Thyroid gland (tissue), 4 donors: Measurements from ENCODE around the gene DYNLL1.

ENCODE experiments used
- POLR2A ChIP-seq, 2 donors: fragments of 450-650 bp; IDR thresholded peaks; one replicate each; pipeline ENCODE4 v1.6.1; 2017; ENCODE audit warnings: antibody characterized with exemption in 2 of 2, mild to moderate bottlenecking in 2 of 2, moderate library complexity in 1 of 2
- TF ChIP-seq, protein P1 (sequence below), 6 experiments: fragments of 200-600 bp in 3 of 6; fragments of 450-650 bp in 3 of 6; sonication (generic) in 3 of 6; IDR thresholded peaks; one replicate each; pipeline ENCODE4 v1.5.1; 2016 to 2019; ENCODE audit warnings: antibody characterized with exemption in 6 of 6, mild to moderate bottlenecking in 2 of 6, inconsistent platforms in 1 of 6, moderate library complexity in 1 of 6

GRCh38 chr12:120522568-120522967 is 26.7 kb downstream of the DYNLL1 start:
- TF ChIP-seq, protein P1, sequence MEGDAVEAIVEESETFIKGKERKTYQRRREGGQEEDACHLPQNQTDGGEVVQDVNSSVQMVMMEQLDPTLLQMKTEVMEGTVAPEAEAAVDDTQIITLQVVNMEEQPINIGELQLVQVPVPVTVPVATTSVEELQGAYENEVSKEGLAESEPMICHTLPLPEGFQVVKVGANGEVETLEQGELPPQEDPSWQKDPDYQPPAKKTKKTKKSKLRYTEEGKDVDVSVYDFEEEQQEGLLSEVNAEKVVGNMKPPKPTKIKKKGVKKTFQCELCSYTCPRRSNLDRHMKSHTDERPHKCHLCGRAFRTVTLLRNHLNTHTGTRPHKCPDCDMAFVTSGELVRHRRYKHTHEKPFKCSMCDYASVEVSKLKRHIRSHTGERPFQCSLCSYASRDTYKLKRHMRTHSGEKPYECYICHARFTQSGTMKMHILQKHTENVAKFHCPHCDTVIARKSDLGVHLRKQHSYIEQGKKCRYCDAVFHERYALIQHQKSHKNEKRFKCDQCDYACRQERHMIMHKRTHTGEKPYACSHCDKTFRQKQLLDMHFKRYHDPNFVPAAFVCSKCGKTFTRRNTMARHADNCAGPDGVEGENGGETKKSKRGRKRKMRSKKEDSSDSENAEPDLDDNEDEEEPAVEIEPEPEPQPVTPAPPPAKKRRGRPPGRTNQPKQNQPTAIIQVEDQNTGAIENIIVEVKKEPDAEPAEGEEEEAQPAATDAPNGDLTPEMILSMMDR (IDR thresholded peaks at IDR 0.05), result no peak
- TF ChIP-seq POLR2A (IDR thresholded peaks at IDR 0.05), result no peak
